IPS-11a (cell line): ENCODE results near the gene BTBD19.
A peak's percentile ranks its signal among the peaks of the same experiment; 100 is the strongest.
"Not testable (repeated sequence)": the region's sequence is repeated elsewhere in the genome, so short reads cannot be mapped to it uniquely, and the experiment has no call there.

ENCODE experiments used
- H3K4me3 ChIP-seq: one replicate; pipeline ENCODE4 v1.5.1; 2013; ENCODE audit warnings: low read depth, low read length, control low read depth

The BTBD19 gene

DNA sequence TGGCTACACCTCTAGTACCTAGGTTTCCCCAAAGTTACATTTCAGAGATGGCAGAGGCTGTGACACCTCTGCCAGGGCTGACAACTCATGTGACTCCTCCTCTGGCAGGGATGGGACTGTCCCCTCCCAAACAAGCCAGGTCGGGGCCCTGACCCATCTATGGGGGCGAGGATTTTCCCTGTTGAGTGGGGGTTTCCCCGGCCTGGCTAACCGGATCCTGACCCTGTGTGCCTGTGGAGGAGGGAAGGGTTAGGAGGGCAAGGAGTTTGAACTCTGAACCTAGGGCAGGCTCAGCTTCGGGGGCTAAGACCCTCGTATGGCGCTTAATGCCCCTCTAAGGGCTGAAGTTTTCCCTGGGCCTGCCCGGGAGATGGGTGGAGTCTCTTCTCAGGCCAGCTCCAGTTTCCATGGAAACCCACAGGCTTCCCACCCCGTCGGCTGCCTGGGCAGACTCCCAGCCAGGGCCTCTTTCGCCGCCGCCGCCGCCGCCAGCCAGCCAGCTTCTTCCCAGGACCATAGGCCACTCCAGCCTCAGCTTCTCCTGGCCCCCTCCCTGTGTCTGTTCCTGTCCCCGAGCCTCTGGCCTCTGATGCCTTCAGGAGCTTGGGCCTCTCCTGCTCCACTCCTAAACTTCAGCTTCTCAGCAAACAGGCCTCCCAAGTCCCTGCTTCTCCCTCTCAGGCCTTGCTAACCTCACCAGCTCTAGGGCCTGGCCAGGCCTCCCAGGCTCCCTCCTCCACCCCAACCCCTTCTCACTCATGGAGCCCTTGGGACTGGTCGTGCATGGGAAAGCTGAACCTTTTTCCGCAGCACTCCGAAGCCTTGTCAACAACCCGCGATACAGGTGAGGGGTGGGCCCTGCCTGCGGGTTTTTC, at the start of gene BTBD19:
BTBD19 (plus strand) TSS at position 461 of the 875 bp plus-strand sequence; CDS start at position 759, 298 bp downstream.
- no peak within 1 kb of the TSS for H3K4me3 ChIP-seq

DNA sequence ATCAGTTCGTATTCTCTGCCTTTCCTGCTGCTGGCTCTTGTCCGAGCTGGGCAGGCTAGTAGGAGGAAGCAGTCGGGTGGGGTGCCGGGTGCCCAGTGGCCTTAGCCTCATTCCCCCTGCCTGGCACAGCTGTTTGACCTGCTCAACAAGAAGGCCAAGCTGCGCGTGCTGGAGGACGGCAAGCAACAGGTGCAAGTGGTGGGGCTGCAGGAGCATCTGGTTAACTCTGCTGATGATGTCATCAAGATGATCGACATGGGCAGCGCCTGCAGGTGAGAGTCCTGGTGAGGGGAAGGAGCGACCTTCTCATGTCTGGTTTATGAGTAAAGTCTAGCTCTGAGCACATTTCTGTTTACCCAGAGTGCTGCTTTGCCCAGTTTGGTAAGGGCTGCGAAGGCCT, 49.2 kb upstream of the BTBD19 start:
- no peak overlapping the region for H3K4me3 ChIP-seq

DNA sequence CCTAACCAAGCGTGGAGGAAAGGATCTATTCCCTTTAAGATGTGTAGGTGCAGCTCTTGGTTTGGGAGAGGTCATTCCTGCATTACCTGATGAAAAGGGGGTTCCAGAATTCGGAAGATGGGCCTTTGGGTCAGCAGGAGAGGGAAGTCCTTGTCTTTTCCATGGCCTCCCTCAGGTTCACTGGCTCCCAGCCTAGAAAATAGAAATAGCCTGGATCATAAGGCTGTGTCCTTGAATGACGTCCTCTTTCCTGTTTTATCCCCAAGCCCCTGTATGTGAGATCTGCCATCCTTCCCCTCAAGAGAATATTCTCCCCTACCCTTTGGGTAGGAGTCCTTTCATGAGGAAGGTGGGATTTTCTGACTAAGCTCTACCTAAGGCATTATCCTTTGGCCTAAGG, 47.4 kb upstream of the BTBD19 start:
- H3K4me3 ChIP-seq: no peak overlapping the region

DNA sequence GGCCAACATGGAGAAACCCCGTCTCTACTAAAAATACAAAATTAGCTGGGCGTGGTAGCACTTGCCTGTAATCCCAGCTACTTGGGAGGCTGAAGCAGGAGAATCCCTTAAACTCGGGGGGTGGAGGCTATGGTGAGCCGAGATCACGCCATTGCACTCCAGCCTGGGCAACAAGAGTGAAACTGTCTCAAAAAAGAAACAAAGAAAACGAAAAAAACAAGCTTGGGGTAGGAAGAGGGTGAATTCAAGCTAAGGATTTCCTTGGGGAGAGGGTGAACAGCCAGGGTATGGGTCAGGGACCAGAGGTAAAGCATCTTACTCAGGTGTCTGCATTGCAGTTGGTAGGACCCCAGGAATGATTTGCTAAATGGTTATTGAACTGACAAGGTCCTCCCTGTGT, 41.9 kb upstream of the BTBD19 start:
- H3K4me3 ChIP-seq: not testable (repeated sequence)

DNA sequence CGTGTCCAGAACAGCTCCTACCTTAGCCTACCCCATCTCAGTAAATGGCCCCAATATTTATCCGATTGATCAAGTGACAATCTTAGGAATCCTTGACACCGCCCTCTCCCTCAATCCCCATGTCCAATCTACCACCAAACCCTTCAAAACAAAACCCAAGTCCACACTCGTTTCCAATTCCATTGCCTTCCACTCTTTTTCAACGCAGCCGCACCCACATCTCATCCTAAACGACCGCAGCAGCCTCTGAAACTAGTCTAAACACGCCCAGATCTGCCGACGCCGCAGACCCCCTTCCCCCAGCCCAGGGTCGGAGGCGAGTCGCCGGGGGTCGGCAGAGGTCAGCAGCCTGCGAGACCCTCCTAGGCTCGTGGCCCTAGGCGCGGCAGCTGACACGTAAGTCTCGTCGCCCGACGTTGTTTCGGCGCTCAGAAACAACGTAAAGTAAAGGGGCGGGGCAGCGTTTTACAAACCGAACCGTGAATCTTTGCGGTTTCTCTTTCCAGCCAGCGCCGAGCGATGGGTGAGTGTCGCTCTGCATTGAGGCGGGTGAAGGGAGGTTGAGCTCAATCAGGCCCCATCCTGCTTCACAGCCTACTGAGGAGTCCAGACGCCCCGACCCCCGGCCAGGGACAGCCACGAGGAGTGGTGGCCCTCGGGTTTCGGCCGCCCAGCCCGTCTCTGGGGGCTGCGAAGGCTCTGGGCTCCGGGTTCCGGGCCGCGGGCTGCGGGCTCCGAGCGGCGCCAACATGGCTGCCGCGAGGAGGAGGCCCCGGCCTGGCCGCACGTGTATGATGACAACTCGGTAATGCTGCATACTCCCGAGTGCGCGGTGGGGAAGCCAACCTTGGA, 33.0 kb upstream of the BTBD19 start, which contains the start of gene RPS8:
RPS8 (plus strand) TSS at position 463 of the 852 bp plus-strand sequence; CDS start at position 520, 57 bp downstream.
- H3K4me3 ChIP-seq: peak within 1 kb of the TSS; percentile 93

DNA sequence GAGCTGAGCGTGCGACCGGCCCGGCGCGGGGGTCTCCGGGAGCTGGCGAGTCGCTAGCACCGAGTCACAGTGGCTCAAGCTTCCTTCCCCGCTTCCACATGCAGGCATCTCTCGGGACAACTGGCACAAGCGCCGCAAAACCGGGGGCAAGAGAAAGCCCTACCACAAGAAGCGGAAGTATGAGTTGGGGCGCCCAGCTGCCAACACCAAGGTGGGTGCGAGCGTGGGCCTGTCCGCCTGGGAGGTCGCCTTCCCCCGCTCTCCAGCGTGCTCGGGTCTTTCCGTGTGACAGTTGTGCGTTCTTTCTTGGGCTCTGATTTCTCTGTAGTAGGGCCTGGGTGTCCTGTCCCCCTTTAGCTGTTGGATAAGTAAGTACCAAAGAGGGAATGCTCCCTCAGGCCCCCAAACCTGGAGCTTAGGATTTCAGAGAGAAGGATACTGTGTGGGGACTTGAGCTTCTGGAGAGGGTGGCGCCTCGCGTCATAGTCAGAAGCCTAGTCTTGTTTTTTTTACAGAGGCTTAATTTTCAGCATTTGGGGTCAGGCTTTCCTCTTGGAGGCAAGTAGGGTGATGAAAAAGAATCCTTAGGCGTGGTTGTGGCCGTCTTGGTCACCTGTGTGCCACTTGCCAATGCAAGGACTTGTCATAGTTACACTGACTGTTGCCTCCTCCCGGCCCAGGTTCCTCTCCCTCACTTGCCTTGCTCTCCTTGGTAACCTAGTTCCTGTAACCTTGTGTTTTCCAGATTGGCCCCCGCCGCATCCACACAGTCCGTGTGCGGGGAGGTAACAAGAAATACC, 32.2 kb upstream of the BTBD19 start:
- H3K4me3 ChIP-seq: peak overlapping the region; percentile 93

- peak overlapping the region; percentile 93 for H3K4me3 ChIP-seq
These were observed 31.6 kb upstream of the BTBD19 start for GRCh38 chr1:44776730-44777068.

DNA sequence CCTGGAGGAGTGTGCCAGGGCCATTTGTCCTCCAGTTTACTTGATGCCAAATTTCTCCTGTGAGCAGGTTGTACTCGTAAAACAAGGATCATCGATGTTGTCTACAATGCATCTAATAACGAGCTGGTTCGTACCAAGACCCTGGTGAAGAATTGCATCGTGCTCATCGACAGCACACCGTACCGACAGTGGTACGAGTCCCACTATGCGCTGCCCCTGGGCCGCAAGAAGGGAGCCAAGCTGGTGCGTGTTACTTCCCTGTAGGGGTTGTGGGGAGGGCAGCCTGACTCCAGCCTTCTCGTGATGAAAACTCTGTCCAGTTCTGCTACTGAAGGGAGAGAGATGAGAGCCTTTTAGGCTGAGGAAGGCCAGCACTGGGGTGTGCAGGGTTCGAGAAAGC, 30.8 kb upstream of the BTBD19 start:
- H3K4me3 ChIP-seq: no peak overlapping the region

DNA sequence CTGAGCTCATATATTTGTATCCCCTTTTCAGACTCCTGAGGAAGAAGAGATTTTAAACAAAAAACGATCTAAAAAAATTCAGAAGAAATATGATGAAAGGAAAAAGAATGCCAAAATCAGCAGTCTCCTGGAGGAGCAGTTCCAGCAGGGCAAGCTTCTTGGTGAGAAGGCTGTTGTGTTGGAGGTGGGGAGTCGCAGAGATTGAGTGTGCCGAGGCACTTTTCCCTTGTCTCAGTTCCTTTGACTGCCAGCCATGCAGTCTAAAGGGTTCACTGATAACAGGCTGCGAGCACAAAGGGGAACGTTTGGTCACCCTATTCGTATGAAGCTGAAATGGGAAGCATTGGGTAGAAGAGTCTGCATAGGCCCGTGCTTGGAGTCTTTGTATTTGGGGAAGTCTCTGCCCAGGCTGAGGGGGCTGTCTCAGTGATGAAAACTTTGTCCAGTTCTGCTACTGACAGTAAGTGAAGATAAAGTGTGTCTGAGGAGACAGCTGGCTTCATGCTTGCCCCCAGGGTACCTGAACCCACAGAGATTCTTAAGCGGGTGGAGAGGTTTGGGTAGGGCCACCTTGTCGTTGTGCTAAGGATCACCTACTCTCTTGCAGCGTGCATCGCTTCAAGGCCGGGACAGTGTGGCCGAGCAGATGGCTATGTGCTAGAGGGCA, 30.2 kb upstream of the BTBD19 start:
- no peak overlapping the region for H3K4me3 ChIP-seq

- no peak overlapping the region for H3K4me3 ChIP-seq
These were observed 29.4 kb upstream of the BTBD19 start for GRCh38 chr1:44778705-44779576.

DNA sequence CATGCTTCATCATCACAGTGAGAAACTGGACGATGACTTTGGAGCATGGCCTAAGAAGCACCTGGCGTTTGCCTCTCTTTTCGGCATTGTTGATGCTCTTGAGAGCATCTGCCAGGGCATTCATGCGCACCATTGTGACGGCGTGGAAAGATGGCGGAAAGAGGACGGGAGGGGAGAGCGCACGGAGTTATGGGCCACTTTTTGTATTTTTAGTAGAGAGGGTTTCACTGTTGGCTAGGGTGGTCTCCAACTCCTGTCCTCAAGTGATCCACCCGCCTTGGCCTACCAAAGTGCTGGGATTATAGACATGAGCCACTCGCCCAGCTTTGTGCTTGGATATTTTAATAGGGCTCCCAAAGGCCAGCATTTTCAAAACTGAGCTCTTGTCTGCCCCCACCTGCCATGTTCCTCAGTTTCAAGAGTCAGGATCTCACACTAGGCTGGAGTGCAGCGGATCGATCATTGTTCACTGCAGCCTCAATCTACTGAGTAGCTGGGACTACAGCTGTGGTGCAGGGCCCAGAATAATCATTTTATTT, 27.7 kb upstream of the BTBD19 start:
- H3K4me3 ChIP-seq: no peak overlapping the region

DNA sequence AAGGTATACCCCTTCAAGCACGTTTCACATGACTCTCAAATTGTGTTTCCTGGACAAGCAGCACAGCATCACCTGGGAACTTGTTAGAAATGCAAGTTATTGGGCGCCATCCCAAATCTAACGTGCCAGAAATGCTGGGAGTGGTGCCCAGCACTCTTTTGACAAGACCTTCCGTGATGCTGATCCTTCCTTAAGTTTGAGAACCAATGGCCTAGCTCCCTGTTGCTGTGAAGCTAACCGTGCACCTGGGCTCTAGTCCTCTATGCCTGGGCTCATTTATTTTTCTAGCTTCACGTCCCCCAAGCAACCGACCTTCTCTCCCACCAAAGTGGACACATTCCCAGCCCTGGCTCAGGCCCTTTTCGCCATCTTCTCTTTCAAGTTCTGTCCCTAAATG, 24.6 kb upstream of the BTBD19 start:
- no peak overlapping the region for H3K4me3 ChIP-seq

DNA sequence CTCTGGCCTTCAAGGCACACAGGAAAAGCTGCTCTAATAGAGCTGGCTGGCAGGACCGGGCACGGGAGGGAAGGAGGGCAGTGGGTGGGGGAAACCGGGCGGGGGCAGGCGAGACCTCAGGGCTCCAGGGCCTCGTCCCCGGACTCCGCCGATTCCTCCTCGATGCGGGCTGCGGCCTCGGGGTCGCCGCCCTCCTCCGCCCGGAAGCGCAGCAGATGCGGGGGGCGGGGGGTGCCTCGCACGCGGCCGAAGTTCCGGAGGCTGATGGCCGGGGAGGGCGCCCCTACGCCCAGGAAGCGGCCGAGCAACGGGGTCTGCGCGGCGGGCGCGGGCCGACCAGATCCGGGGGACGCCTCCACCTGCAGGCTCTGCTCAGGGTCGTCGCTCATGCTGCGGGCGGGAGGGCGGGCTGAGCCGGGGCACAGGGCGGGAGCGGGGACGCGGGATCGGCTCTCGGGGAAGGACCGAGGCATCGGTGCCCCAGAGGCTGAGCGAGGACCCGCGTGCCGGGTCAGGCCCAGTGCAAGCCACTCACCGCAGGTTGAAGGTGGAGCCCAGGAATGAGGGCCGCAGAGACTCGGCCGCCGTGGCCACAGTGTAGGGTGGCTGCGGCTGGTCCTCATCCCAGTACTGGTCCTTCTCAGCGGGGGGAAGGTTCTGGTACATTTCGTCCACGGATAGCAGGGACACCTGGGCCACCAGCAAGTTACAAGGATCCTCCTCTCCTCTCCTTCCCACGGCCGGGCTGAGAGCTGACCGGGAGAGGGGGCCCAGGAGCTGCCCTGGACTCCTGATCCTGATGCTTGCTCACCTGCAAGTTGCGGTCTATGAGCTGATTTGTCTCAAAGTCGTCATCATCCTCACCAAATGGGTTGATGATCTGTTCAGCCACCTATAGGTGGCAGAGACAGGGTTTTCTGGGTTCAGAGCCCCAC, 24.0 kb upstream of the BTBD19 start:
- peak overlapping the region; percentile 13 for H3K4me3 ChIP-seq

- H3K4me3 ChIP-seq: peak overlapping the region; percentile 13
These were observed 23.3 kb upstream of the BTBD19 start for GRCh38 chr1:44785029-44785380.

- H3K4me3 ChIP-seq: peak overlapping the region; percentile 20
These were observed 22.7 kb upstream of the BTBD19 start for GRCh38 chr1:44785501-44786137.

- H3K4me3 ChIP-seq: peak overlapping the region; percentile 34
These were observed 22.0 kb upstream of the BTBD19 start for GRCh38 chr1:44786138-44786840.

DNA sequence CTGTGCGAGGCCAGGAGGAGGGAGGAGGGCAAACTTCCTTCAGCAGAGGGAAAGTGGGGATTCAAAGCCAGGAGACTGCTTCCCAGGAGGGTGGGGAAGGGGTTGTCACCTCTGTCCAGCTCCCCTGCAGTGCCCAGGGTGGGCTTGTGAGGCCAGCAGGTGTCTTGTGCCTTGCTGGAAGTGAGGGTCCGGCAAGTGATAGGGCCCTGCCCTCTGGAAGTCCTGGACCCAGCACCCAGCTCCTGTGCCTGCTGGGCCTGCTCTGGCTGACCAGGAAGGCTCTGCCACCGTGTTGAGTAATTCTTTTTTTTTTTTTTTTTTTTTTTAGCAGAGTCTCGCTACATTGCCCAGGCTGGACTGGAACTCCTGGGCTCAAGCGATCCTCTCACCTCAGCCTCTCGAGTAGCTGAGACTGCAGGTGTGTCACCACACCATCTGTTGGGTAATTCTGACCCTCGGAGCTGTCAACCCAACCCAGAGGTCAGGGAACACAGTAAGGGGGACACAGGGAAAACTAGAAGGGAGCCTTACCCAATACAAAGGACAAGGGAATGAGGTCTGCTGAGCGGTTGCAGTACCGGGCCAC, 21.4 kb upstream of the BTBD19 start:
- no peak overlapping the region for H3K4me3 ChIP-seq
